ENCODE measurements around the gene ADIPOR2. TPM values are rescaled to one million over a fixed set of nuclear protein-coding genes. Genes with fewer than 3 reads are reported as not detected.
"Not testable (repeated sequence)": the region's sequence is repeated elsewhere in the genome, so short reads cannot be mapped to it uniquely, and the experiment has no call there.

ADIPOR2 gene
- total RNA-seq, 1 experiment from 2014 or later = 45.3 TPM

DNA sequence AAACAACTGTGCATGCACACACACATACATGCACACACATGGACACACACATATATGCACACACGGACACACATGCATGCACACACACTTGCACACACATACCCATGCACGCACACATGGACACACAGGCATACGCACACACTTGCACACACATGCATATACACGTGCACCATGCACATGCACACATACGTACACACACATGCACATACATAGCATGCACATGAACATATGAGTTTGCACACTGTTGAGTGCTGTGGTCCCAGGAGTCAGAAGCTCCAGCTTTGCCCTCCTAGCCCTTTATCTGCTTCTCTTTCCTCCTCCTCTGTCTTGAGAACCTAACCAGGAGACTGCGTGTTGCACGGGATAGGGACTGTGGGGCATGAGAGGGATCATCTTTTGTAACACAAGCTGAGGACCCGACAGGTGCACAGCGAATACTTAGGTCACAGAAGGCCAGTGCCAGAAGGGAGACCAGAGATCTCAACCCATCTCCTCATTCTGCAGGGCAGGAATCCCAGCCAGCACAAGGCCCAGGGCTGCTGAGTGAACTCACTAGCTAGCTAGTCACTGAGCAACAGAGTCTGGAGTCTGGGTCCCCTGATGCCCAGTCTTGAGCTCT lies 126.0 kb downstream of the ADIPOR2 start:
- Histone ChIP-seq H4K91ac (ENCODE audit: insufficient read length, low read depth, low read length) (no peak overlapping the region), H3K56ac (ENCODE audit: insufficient read length, low read depth, low read length) (no peak overlapping the region), H3T11ph (ENCODE audit: low read length) (no peak overlapping the region), H3K23me2 (ENCODE audit: insufficient read length, low read depth, low read length, poor library complexity, severe bottlenecking) (no peaks in the 10 kb centered on the region), H3K18ac (ENCODE audit: insufficient read length, low read depth, low read length) (no peak overlapping the region), H3K4me1 (ENCODE audit: insufficient read depth, low read length) (no peaks in the 10 kb centered on the region), H3K23ac (ENCODE audit: insufficient read length, low read depth, low read length) (no peak overlapping the region), H3K79me1 (ENCODE audit: insufficient read depth, low read depth, low read length, poor library complexity, severe bottlenecking) (no peaks in the 10 kb centered on the region), H3K79me2 (ENCODE audit: insufficient read depth, low read length) (no peaks in the 10 kb centered on the region), H3K27ac (ENCODE audit: insufficient read length, low read depth, low read length) (no peak overlapping the region), H2BK15ac (ENCODE audit: low read depth, low read length) (no peak overlapping the region), H2BK120ac (ENCODE audit: low read depth, low read length, poor library complexity, severe bottlenecking) (no peak overlapping the region), H4K20me1 (ENCODE audit: control insufficient read depth, insufficient read depth, insufficient read length) (no peaks in the 10 kb centered on the region), H2BK20ac (ENCODE audit: low read depth, low read length, poor library complexity, severe bottlenecking) (no peak overlapping the region), H3K4me2 (ENCODE audit: insufficient read depth, insufficient read length, low read length) (no peak overlapping the region), H2AFZ (ENCODE audit: low read length) (no peak overlapping the region), H2AK5ac (ENCODE audit: insufficient read length, low read length) (no peak overlapping the region), H3K27me3 (ENCODE audit: insufficient read depth, low read length) (peaks cover 19% of the 10 kb centered on the region; the same call in 1 of the 2 replicates), H3K4ac (ENCODE audit: low read depth, low read length) (no peak overlapping the region), H3K9me3 (ENCODE audit: control insufficient read depth, low read depth, low read length) (no peaks in the 10 kb centered on the region), H2BK5ac (ENCODE audit: insufficient read length, low read length) (no peak overlapping the region), H4K5ac (ENCODE audit: insufficient read length, low read depth, low read length) (no peak overlapping the region), H3K14ac (ENCODE audit: insufficient read depth, low read length) (no peak overlapping the region; the same call in 1 of the 2 replicates), H3K9ac (ENCODE audit: extremely low read depth, insufficient read length, low read length) (no peak overlapping the region), H2BK12ac (ENCODE audit: insufficient read length, low read depth, low read length) (no peak overlapping the region), H4K8ac (replicated peaks; ENCODE audit: insufficient read length, low read depth, low read length) (no peak overlapping the region)
- no peak for DNase-seq
- H3K9me3 Mint-ChIP-seq = peaks cover 4% of the 10 kb centered on the region in 2 experiments; a peak in 2 of 5 replicates
- H3K4me1 Mint-ChIP-seq = peaks cover 17 to 29% of the 10 kb centered on the region in 2 experiments
- TF ChIP-seq, protein P1, sequence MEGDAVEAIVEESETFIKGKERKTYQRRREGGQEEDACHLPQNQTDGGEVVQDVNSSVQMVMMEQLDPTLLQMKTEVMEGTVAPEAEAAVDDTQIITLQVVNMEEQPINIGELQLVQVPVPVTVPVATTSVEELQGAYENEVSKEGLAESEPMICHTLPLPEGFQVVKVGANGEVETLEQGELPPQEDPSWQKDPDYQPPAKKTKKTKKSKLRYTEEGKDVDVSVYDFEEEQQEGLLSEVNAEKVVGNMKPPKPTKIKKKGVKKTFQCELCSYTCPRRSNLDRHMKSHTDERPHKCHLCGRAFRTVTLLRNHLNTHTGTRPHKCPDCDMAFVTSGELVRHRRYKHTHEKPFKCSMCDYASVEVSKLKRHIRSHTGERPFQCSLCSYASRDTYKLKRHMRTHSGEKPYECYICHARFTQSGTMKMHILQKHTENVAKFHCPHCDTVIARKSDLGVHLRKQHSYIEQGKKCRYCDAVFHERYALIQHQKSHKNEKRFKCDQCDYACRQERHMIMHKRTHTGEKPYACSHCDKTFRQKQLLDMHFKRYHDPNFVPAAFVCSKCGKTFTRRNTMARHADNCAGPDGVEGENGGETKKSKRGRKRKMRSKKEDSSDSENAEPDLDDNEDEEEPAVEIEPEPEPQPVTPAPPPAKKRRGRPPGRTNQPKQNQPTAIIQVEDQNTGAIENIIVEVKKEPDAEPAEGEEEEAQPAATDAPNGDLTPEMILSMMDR (conservative IDR thresholded peaks at IDR 0.05) = no peak
- no CpG with 5 or more reads among the region's 9 CpGs for WGBS (ENCODE audit: extremely low coverage, insufficient read length, low lambda C conversion rate)
- no peak overlapping the region; a peak in 1 of 7 replicates for H3K27ac Mint-ChIP-seq
- H3K27me3 Mint-ChIP-seq (ENCODE audit: low read depth) = peaks cover 42% of the 10 kb centered on the region
- no peak overlapping the region for H3K4me3 Mint-ChIP-seq
- H3K36me3 Mint-ChIP-seq (ENCODE audit: insufficient read depth in 1 of 3, low read depth in 3 of 3) = peaks cover 0 to 5% (median 3%) of the 10 kb centered on the region in 3 experiments; a peak in 2 of 7 replicates

DNA sequence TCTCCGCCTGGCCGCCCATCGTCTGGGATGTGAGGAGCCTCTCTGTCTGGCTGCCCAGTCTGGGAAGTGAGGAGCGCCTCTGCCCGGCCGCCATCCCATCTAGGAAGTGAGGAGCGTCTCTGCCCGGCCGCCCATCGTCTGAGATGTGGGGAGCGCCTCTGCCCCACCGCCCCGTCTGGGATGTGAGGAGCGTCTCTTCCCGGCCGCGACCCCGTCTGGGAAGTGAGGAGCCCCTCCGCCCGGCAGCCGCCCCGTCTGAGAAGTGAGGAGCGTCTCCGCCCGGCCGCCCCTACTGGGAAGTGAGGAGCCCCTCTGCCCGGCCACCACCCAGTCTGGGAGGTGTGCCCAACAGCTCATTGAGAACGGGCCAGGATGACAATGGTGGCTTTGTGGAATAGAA lies 127.1 kb downstream of the ADIPOR2 start:
- H3K79me1 ChIP-seq (ENCODE audit: insufficient read depth, low read depth, low read length, poor library complexity, severe bottlenecking); H3K23ac ChIP-seq (ENCODE audit: insufficient read length, low read depth, low read length); H2BK20ac ChIP-seq (ENCODE audit: low read depth, low read length, poor library complexity, severe bottlenecking); H3K56ac ChIP-seq (ENCODE audit: insufficient read length, low read depth, low read length); H4K5ac ChIP-seq (ENCODE audit: insufficient read length, low read depth, low read length); H3K23me2 ChIP-seq (ENCODE audit: insufficient read length, low read depth, low read length, poor library complexity, severe bottlenecking); H4K8ac ChIP-seq (replicated peaks; ENCODE audit: insufficient read length, low read depth, low read length); H3K9me3 ChIP-seq (ENCODE audit: control insufficient read depth, low read depth, low read length); H2BK120ac ChIP-seq (ENCODE audit: low read depth, low read length, poor library complexity, severe bottlenecking); H2BK5ac ChIP-seq (ENCODE audit: insufficient read length, low read length); H4K20me1 ChIP-seq (ENCODE audit: control insufficient read depth, insufficient read depth, insufficient read length); H3K9ac ChIP-seq (ENCODE audit: extremely low read depth, insufficient read length, low read length); H3K4me2 ChIP-seq (ENCODE audit: insufficient read depth, insufficient read length, low read length); H2AFZ ChIP-seq (ENCODE audit: low read length); H3K4ac ChIP-seq (ENCODE audit: low read depth, low read length); H3K4me3 Mint-ChIP-seq; H3T11ph ChIP-seq (ENCODE audit: low read length); H3K18ac ChIP-seq (ENCODE audit: insufficient read length, low read depth, low read length); H3K79me2 ChIP-seq (ENCODE audit: insufficient read depth, low read length); H2BK15ac ChIP-seq (ENCODE audit: low read depth, low read length); H3K27ac ChIP-seq (ENCODE audit: insufficient read length, low read depth, low read length); H3K14ac ChIP-seq (ENCODE audit: insufficient read depth, low read length); H3K4me1 ChIP-seq (ENCODE audit: insufficient read depth, low read length); H3K9me3 Mint-ChIP-seq; H2AK5ac ChIP-seq (ENCODE audit: insufficient read length, low read length); H4K91ac ChIP-seq (ENCODE audit: insufficient read length, low read depth, low read length); H3K27ac Mint-ChIP-seq; DNase-seq; H3K36me3 Mint-ChIP-seq (ENCODE audit: insufficient read depth in 1 of 3, low read depth in 3 of 3); H2BK12ac ChIP-seq (ENCODE audit: insufficient read length, low read depth, low read length): not testable (repeated sequence)
- peaks cover 19% of the 10 kb centered on the region; the same call in 1 of the 2 replicates for H3K27me3 ChIP-seq (ENCODE audit: insufficient read depth, low read length)
- H3K4me1 Mint-ChIP-seq = peaks cover 20 to 36% of the 10 kb centered on the region in 2 experiments
- peaks cover 49% of the 10 kb centered on the region for H3K27me3 Mint-ChIP-seq (ENCODE audit: low read depth)
- WGBS (ENCODE audit: extremely low coverage, insufficient read length, low lambda C conversion rate) = no CpG with 5 or more reads among the region's 28 CpGs
